ENCODE measurements around the gene SHISA4. TPM values are rescaled to one million over a fixed set of nuclear protein-coding genes. Genes with fewer than 3 reads are reported as not detected.

SHISA4 gene
- total RNA-seq, 1 donor from 2014 or later, result 11.6 TPM

DNA sequence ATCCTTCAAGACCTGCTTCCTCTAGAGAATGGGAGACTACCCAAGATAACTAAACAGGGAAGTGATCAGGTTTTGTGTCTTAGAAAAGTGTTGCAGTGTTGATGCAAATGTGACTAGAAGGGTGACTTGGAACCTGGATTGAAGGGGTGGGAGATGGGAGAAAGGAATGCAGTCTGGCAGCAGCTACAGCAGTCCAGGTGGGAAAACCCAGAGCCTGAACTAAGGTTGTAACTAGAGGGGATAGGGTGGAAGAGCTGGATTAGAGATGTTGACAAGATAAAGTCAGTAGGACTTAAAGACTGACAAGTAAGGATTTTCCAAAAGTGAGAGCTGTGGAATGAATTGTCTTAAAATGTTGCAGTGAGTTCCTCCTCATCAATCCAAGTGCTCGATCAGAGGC lies 7.1 kb upstream of the SHISA4 start:
- DNase-seq (ENCODE audit: low spot score), result no peak

GRCh38 chr1:201882665-201883132 lies 6.0 kb upstream of the SHISA4 start:
- DNase-seq (ENCODE audit: low spot score), result peak; percentile 30

- DNase-seq (ENCODE audit: low spot score), result no peak
These were observed 5.4 kb upstream of the SHISA4 start for GRCh38 chr1:201883266-201883665.

DNA sequence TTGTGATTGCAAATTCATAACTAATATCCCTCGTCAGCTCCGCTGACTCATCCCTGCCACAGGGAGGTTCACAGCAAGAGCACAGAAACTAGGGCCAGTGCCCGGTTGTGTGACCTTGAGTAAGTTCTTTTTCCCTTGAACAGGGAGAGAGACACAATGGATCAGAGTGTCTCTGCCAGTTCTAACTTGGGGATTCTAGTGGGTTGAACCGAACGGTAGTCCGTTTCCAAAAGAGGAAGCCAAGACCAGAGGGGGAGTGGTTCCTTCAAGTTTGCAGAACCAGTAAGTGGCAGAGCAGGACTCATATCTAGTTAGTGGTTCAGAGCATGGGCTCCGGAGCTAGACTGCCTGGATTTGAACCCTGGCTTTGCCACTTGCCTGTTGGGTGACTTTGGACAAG lies 4.9 kb upstream of the SHISA4 start:
- DNase-seq (ENCODE audit: low spot score), result no peak

GRCh38 chr1:201884425-201884824 lies 4.3 kb upstream of the SHISA4 start:
- DNase-seq (ENCODE audit: low spot score), result no peak

DNA sequence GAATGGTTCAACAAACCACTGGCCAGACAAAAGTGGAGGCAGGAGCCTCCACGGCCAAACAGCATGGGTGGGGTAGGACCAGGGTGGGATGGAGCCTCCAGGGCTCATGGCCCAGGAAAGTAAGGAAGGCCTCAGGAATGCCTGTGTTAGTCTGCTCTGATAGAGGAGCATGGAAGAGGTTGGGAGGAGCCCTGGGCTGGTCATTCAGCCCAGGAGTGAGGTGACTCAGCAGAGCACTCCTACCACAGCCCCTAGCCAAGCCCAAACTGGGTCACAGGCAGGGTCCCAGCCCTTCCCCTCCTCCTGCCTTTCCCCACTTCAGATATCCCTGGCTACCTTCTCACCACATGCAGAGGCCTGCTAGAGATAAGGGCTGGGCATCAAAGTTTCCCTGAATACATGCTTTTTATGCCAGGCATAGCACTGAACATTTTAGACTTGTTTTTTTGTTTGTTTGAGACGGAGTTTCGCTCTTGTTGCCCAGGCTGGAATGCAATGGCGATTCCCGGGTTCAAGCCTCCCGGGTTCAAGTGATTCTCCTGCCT lies 3.1 kb upstream of the SHISA4 start:
- DNase-seq (ENCODE audit: low spot score), result no peak

GRCh38 chr1:201886103-201886885 lies 2.4 kb upstream of the SHISA4 start:
- DNase-seq (ENCODE audit: low spot score), result no peak

GRCh38 chr1:201887116-201887866 lies 1.4 kb upstream of the SHISA4 start:
- no peak for DNase-seq (ENCODE audit: low spot score)

DNA sequence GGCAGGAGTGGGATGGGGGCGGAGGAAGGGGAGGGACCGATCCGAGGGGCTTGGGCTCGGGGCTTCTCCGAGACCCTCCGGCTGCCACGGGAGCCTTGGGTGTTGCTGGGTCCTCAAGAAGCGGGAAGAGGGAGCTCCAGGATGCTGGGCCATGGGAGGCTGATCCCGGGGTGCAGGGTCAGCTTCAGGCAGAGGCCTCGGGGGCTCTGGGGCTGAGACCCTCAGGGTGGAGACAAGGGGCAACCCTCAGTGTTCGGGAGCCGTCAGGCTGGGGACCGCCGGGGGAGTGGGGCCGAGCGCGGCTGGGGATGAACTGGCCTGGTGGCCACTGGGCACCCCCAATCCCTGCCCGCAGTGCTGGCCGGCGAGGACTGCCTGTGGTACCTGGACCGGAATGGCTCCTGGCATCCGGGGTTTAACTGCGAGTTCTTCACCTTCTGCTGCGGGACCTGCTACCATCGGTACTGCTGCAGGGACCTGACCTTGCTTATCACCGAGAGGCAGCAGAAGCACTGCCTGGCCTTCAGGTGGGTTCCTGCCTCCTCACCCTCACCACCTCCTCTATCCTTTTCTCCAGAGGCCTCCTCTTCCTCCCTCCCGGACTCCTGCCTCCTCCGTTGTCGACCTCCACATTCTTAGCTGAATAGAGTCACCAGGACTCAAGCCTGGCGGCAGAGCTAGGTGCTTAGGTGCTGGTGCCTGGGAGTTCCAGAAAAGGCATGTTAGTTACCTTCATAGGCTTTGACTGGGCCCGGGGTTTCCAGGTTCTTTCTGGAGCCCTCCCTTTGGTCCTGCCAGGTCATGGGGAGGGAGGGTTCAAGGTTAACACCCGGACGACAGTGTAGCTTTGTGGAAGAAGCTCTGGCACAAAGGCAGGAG lies 631 bp downstream of the SHISA4 start:
- DNase-seq (ENCODE audit: low spot score), result no peak

DNA sequence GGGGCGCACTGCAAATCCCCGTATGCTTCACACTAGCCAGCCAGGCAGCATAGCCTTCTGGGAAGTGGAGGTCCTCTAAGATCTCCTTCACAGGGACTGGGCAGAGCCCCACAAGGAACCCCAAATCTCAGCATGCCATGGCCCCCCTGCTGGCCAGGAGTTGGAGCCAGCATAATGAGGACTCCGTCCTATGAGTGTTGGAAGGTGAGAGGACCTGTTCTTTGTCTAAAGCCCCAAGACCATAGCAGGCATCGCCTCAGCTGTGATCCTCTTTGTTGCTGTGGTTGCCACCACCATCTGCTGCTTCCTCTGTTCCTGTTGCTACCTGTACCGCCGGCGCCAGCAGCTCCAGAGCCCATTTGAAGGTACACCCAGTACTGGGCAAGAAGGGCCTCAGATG lies 1.5 kb downstream of the SHISA4 start:
- no peak for DNase-seq (ENCODE audit: low spot score)

DNA sequence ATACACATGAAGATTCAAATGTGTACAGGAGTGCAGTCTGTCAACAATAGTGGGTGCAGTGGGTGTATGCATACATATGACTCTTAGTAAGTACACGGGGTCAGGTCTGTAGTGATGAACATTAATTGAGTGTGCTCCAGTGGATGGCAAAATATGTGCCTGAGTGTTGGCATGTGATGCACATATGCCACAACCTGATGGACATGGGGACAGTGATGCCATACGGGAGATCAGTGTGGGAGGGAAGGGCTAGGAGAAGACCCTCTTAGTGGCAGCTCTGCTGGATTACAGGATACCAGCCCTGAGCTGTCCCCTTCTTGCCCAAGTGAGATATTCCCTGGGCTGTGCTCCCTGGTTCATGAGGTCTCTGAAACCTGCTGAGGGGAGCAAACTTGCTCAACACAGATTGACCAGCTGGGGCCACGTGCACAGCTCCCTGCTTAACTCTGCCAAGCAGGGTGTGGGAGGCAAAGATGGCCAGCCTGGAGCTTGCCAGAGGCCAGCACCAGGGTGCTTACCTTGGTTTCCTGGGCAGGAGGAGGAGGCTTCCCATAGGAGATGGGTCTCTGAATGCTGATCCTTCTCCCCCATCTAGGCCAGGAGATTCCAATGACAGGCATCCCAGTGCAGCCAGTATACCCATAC lies 2.2 kb downstream of the SHISA4 start:
- no peak for DNase-seq (ENCODE audit: low spot score)

- no peak for DNase-seq (ENCODE audit: low spot score)
These were observed 2.9 kb downstream of the SHISA4 start for GRCh38 chr1:201891451-201892045.

DNA sequence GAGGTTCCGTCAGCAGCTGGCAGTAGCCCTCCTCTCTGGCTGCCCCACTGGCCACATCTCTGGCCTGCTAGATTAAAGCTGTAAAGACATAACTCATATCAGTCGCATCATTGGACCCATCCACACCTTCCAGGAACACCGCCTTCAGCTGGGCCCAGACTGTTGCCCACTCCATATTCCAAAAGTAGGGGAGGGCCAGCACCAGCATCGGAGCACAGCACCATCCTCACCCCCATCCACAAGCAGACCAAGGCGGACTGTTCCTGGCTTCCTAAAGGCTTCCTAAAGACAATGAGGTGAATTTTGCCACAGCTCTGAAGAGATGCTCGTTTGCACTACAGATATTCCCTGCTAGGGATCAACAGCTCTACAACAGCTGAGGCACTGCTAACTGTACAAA lies 3.5 kb downstream of the SHISA4 start:
- DNase-seq (ENCODE audit: low spot score), result no peak

DNA sequence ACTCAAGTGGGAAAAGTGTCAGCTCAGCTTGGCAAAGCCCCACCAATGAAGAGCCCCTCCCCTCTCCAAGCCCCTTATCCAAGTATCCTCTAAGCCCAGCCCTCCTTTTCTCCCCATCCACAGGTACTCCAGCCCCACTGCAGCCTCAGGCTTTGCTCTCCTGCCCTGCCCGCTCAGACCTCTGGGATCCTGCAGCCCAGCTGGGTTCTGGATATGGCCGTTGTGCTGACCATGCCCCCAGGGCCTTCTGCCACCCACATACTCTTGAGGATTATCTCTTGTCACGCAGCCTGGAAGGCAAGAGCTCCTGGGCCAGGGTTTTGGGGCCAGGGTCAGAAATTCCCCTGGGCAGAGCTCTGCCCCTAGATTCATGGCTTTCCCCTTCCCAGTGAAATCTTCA lies 4.7 kb downstream of the SHISA4 start:
- DNase-seq (ENCODE audit: low spot score), result no peak

- DNase-seq (ENCODE audit: low spot score), result no peak
These were observed 5.8 kb downstream of the SHISA4 start for GRCh38 chr1:201894343-201895119.

DNA sequence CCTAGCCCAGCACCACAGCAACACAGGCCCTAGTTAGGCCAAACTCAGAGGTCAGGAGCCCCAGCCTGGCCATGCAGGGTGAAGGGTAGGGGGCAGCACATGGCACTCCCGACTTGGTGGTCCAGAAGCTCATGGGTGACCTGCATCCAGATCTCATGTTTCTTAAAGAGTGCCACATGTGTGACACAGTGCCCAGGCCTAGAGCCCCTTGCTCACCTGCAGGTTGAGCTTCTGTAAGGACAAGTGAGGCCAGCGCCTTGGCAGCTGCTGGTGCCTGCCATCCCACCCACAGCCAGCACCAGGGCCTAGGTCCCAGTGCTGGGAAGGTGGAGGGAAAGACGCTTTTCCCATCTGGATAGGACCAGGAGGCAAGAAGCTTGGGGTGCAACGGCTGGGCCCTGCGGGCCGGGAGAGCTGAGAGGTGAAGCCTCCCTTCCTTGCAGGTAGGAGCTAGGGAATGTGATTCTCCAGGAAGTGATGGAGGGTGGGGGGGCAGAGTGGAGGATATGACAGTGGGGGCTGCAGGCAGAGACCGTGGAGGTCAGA lies 6.5 kb downstream of the SHISA4 start:
- no peak for DNase-seq (ENCODE audit: low spot score)

DNA sequence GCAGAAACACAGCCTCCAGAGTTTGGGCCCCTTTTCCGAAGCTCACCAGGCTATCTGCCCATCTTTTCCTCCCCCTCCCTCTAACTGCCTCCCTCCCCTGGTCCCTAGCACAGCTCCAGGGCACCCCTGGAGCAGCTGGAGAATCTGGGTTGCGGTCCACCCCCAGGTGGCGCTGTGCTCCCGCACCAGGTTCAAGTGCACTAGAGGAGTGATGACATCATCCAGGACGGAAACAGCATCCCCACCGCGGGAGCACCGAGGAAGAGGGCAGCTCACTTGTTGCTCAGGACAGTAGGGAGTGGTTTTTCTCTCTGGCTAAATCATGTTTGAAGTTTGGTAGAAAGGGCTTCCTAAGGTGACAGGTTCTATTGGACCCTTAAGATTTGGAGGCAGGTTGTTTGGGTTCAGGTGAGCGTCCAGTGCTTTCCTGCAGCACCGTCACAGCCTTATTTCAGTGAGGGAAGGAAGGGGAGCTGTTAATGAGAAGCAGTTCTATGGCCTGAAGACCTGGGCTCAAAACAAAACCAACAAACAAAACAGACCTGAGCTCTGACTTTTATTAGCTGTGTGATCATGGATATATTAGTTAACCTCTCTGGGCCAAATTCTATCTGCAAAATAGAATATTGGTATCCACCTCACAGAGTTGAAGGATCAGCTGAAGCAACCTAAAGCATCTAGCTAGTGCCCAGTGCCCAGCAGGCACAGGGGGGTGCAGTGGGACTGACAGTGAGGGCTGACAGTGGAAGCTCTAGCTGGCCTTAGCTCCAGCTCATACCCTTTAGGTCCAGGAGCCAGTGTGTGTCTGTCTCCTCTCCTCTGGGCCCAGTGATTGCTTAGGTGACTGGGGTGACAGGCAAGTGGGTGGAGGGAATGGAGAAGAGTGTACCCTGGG lies 7.5 kb downstream of the SHISA4 start:
- peak; percentile 92 for DNase-seq (ENCODE audit: low spot score)

DNA sequence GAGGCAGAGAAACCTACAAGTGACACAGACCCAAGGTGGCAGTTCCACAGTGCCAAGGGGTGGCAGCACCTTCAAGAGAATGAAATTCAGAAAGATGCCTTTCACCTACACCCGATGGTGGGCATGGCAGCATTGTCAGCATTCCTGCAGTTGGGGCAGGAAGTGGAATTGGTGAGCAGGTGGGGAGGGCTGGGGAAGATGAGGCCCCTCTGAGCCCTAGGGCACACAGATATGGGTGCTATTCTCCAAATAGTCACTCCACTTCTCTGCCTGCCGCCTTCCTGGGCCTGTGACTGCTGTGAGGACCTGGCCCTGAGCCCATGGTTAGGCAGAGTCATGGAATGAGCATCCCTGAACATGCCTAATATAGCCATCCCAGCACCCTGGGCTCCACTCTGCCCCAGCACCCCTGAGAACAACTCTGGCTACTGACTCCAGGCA lies 8.3 kb downstream of the SHISA4 start:
- DNase-seq (ENCODE audit: low spot score), result no peak
